GM12878 (cell line): ENCODE data around the gene PROCA1. TPM values are rescaled to one million over a fixed set of nuclear protein-coding genes. Genes with fewer than 3 reads are reported as not detected.
A peak's percentile ranks its signal among the peaks of the same experiment; 100 is the strongest.

ENCODE experiments used
- ATAC-seq: fragments of 200-7000 bp; cut with Tn5 transposase; 3 replicates; pipeline ENCODE4 v1.9.1; 2020; ENCODE audit warnings: mild to moderate bottlenecking, moderate library complexity
- BruUV-seq: library from RNA; stranded (reverse); fragments of 400-500 nt; replicated peaks from 2 replicates; lab custom pipeline; 2021; lab: Mats Ljungman, UMichigan
- CTCF ChIA-PET: fragments of 300-600 bp; sonication (Branson Sonifier 250); formaldehyde crosslinking; extraction: SDS; loops from one replicate; lab custom pipeline; 2021; ENCODE audit warnings: inconsistent platforms; lab: Yijun Ruan, JAX
- POLR2A ChIA-PET: fragments of 350-600 bp; formaldehyde crosslinking; extraction: SDS; loops from one replicate; lab custom pipeline; 2021; ENCODE audit warnings: inconsistent platforms; lab: Charles Lee
- RAD21 ChIA-PET: fragments of 300-600 bp; sonication (Branson Sonifier 250); formaldehyde crosslinking; loops from one replicate; lab custom pipeline; 2023; ENCODE audit warnings: antibody characterized with exemption; ENCODE audit not compliant: unreplicated experiment; lab: Charles Lee
- SMC1A ChIA-PET: fragments of 300-600 bp; sonication (Branson Sonifier 250); formaldehyde crosslinking; loops from one replicate; lab custom pipeline; 2023; ENCODE audit not compliant: unreplicated experiment, uncharacterized antibody; lab: Charles Lee
- DNase-seq: peaks from one replicate; pipeline ENCODE4 v3.0.0-alpha.2; 2011; ENCODE audit warnings: low read depth, low spot score
- FAIRE-seq: peaks from 3 replicates; lab custom pipeline; 2011; peaks lifted over from hg19 to GRCh38; lab: Jason Lieb, UNC
- H2AFZ ChIP-seq: 2 replicates; pipeline ENCODE4 v1.6.0; 2011; ENCODE audit warnings: low read depth, low read length, control low read depth; ENCODE audit not compliant: control insufficient read depth
- H3K27ac ChIP-seq: 2 replicates; pipeline ENCODE4 v1.5.1; 2011; ENCODE audit warnings: control low read depth; ENCODE audit not compliant: control insufficient read depth, insufficient read depth
- H3K27me3 ChIP-seq, 2 experiments: replicated peaks in 1 of 2; 2 replicates each; pipeline versions ENCODE4 v1.6.0 to v1.6.1; 2011; ENCODE audit warnings: low read length in 1 of 2; ENCODE audit not compliant: control insufficient read depth in 2 of 2, insufficient read depth in 2 of 2
- H3K36me3 ChIP-seq, 2 experiments: 2 replicates each; pipeline ENCODE4 v1.5.1; 2011; ENCODE audit warnings: low read length in 1 of 2; ENCODE audit not compliant: control insufficient read depth in 2 of 2, insufficient read depth in 2 of 2
- H3K4me1 ChIP-seq: 2 replicates; pipeline ENCODE4 v1.6.1; 2011; ENCODE audit warnings: mild to moderate bottlenecking, low read length, moderate library complexity, mixed read lengths; ENCODE audit not compliant: control insufficient read depth, insufficient read depth
- H3K4me2 ChIP-seq: 2 replicates; pipeline ENCODE4 v1.6.0; 2011; ENCODE audit warnings: control low read depth; ENCODE audit not compliant: control insufficient read depth, insufficient read depth
- H3K4me3 ChIP-seq: fragments of 200-600 bp; sonication (generic); 2 replicates; pipeline ENCODE4 v1.5.1; 2016
- H3K79me2 ChIP-seq: 2 replicates; pipeline ENCODE4 v1.6.0; 2011; ENCODE audit warnings: low read length; ENCODE audit not compliant: control insufficient read depth, insufficient read depth
- H3K9ac ChIP-seq: 2 replicates; pipeline ENCODE4 v1.8.0; 2011; ENCODE audit warnings: low read length, control low read depth, mixed read lengths; ENCODE audit not compliant: control insufficient read depth, insufficient read depth
- H3K9me3 ChIP-seq: replicated peaks from 3 replicates; pipeline ENCODE4 v1.5.1; 2011; ENCODE audit warnings: mild to moderate bottlenecking, low read length; ENCODE audit not compliant: control insufficient read depth, insufficient read depth
- H4K20me1 ChIP-seq: 2 replicates; pipeline ENCODE4 v1.6.0; 2011; ENCODE audit not compliant: control insufficient read depth, insufficient read depth
- BCL11A ChIP-seq: IDR thresholded peaks from 2 replicates; pipeline ENCODE4 v1.6.1; 2011; ENCODE audit warnings: low read depth, low read length
- CEBPB ChIP-seq, 2 experiments: fragments of 150-350 bp in 1 of 2; IDR thresholded peaks; 2 replicates each; pipeline ENCODE4 v1.6.1; 2012 to 2014; ENCODE audit warnings: low read depth in 2 of 2, low read length in 2 of 2, borderline replicate concordance in 1 of 2, inconsistent platforms in 1 of 2
- IKZF1 ChIP-seq: fragments of 450-650 bp; conservative IDR thresholded peaks from 2 replicates; pipeline ENCODE4 v1.6.1; 2017; ENCODE audit warnings: antibody characterized with exemption, mild to moderate bottlenecking
- POLR2A ChIP-seq: IDR thresholded peaks from 2 replicates; pipeline ENCODE4 v1.6.1; 2011; ENCODE audit warnings: low read depth, mild to moderate bottlenecking, low read length
- POLR2AphosphoS2 ChIP-seq: IDR thresholded peaks from 2 replicates; pipeline ENCODE4 v1.6.1; 2011; ENCODE audit warnings: low read depth, mild to moderate bottlenecking, low read length, improper control_type of control experiment, moderate library complexity
- POLR2AphosphoS5 ChIP-seq: IDR thresholded peaks from 2 replicates; pipeline ENCODE4 v1.6.1; 2011; ENCODE audit warnings: mild to moderate bottlenecking, low read length, inconsistent platforms
- WGBS: methylation state at CpG from one replicate; pipeline ENCODE4 v1.1.6; 2016; ENCODE audit warnings: low lambda C conversion rate; ENCODE audit not compliant: insufficient replicate concordance, insufficient coverage; ENCODE audit errors: missing lambda C conversion rate; 5-methylcytosine and 5-hydroxymethylcytosine counted together
- in situ Hi-C: fragments of 300-500 bp; cut with MboI; formaldehyde crosslinking; loops from 9 replicates; pipeline ENCODE4 v1.14.3; 2018; ENCODE audit warnings: mixed read lengths
- intact Hi-C: fragments of 100-400 bp; cut with micrococcal nuclease; formaldehyde crosslinking; loops from one replicate; pipeline ENCODE4 v1.14.2; 2022; ENCODE audit not compliant: unreplicated experiment
- polyA plus RNA-seq, 11 experiments: library from polyadenylated mRNA; depleted of rRNA in 4 of 11; unstranded in 6 of 11; stranded (reverse) in 5 of 11; fragments of >200 nt; fragmentation: Nextera tagmentation in 4 of 11; fragmentation: Illumina TruSeq in 1 of 11; extraction: Ambion mirVana in 4 of 11; extraction: Trizol in 1 of 11; gene quantifications; 1 replicate in 1 of 11; 2 replicates in 10 of 11; pipeline versions ENCODE4 v1.2.1 to v1.2.3, GENCODE V29; 2011 to 2016; ENCODE audit warnings: inconsistent platforms in 2 of 11, missing spikeins in 2 of 11, low read depth in 1 of 11
- total RNA-seq, 4 experiments: library from RNA; depleted of rRNA in 3 of 4; stranded (reverse); fragments of >200 nt in 3 of 4; fragmentation: Illumina TruSeq in 1 of 4; extraction: Trizol in 1 of 4; gene quantifications; 2 replicates each; pipeline versions ENCODE4 v1.2.1 to v1.2.3, GENCODE V29; 2013 to 2021

The PROCA1 gene
- total and polyA plus RNA-seq, 10 of the 15 experiments (the other 5 are each of a cell fraction or from before 2014, with no cell fraction given), result 0.35 to 4.8 (median 1.4) TPM

- TSS peak; percentile 12 for BruUV-seq
- ATAC-seq, result no peak
- 27% methylated on average over 7 of the region's 7 CpGs for WGBS
- Histone ChIP-seq H3K4me2 (peak overlapping the region; percentile 88), H3K4me1 (peaks cover 22% of the 10 kb centered on the region), H3K27me3 (no peaks in the 10 kb centered on the region), H4K20me1 (no peaks in the 10 kb centered on the region), H2AFZ (no peak overlapping the region), H3K79me2 (peaks cover 47% of the 10 kb centered on the region), H3K9ac (peak overlapping the region; percentile 48; the same call in 1 of the 2 replicates), H3K27ac (peak overlapping the region; percentile 56), H3K36me3 (peaks cover 12 to 20% of the 10 kb centered on the region in 2 experiments; a peak in 3 of 4 replicates), H3K4me3 (peak overlapping the region; percentile 95), H3K9me3 (no peaks in the 10 kb centered on the region)
- TF ChIP-seq CEBPB (IDR thresholded peaks at IDR 0.05; ENCODE audit: borderline replicate concordance in 1 of 2, low read depth in 2 of 2, low read length in 2 of 2) (no peak), BCL11A (no peak), POLR2A (peak; percentile 24; the same call in 1 of the 2 replicates), IKZF1 (no peak), POLR2AphosphoS2 (peak; percentile 52; the same call in 1 of the 2 replicates), POLR2AphosphoS5 (peak; percentile 72)
- CTCF ChIA-PET, result interaction anchor here (0.6 to 12.6 kb wide), 6 partner anchors 26 to 454 kb away, joined by 3 to 394 read pairs (median 6); no protein-coding TSS in a partner anchor
- no peak for FAIRE-seq
- RAD21 ChIA-PET, result interaction anchor here (1.0 to 1.7 kb wide), 4 partner anchors 11 to 231 kb away, joined by 3 to 7 read pairs (median 5); partner anchors contain the start of gene PROCA1
- SMC1A ChIA-PET, result interaction anchor here (0.6 to 2.1 kb wide), 4 partner anchors 11 to 148 kb away, joined by 3 to 9 read pairs (median 3); partner anchors contain the start of gene PROCA1
- intact Hi-C loops (loop anchor here (10.0 kb wide), 1 partner anchor 392 kb away; no protein-coding TSS in a partner anchor), in situ Hi-C loops (no loop called here)
- DNase-seq, result no peak
- POLR2A ChIA-PET, result interaction anchor here (0.6 to 17.2 kb wide), 5 partner anchors 11 to 229 kb away, joined by 3 to 485 read pairs (median 4); partner anchors contain the start of genes PHF12, PROCA1, SDF2 and SUPT6H
Measured at GRCh38 chr17:28722417-28723158, 10.9 kb upstream of the PROCA1 start.
